ENCODE measurements around the gene IREB2. TPM values are rescaled to one million over a fixed set of nuclear protein-coding genes. Genes with fewer than 3 reads are reported as not detected.
"Not testable (repeated sequence)": the region's sequence is repeated elsewhere in the genome, so short reads cannot be mapped to it uniquely, and the experiment has no call there.

The IREB2 gene
- total and polyA plus RNA-seq, 10 donors, result 8.6 to 92.6 (median 66.8) TPM

- Histone ChIP-seq H3K36me3 (no peaks in the 10 kb centered on the region), H3K4me1 (peaks cover 0 to 23% (median 15%) of the 10 kb centered on the region in 6 donors), H3K9me3 (no peaks in the 10 kb centered on the region), H3K27ac (no peak overlapping the region), H3K4me3 (no peak overlapping the region), H3K27me3 (replicated peaks in 1 of 7) (peaks cover 0 to 31% (median 0%) of the 10 kb centered on the region in 7 donors)
- WGBS, 5 donors, result 57 to 78% (median 74%) methylated on average over 6 of the region's 6 CpGs
- TF ChIP-seq CTCF (IDR thresholded peaks at IDR 0.05 in 8 of 11, conservative IDR thresholded peaks at IDR 0.05 in 3 of 11) (no peak), POLR2AphosphoS5 (IDR thresholded peaks at IDR 0.05) (no peak), POLR2A (IDR thresholded peaks at IDR 0.05) (no peak)
- DNase-seq, result no peak
- intact Hi-C loops (cut with DNase I; ENCODE audit: low total_unique reads), result no loop called here
These were observed 71.8 kb downstream of the IREB2 start for GRCh38 chr15:78509726-78510312.

- H3K36me3 ChIP-seq; H3K27ac ChIP-seq; H3K27me3 ChIP-seq (replicated peaks in 1 of 7); H3K4me1 ChIP-seq; DNase-seq; H3K4me3 ChIP-seq; intact Hi-C loops (cut with DNase I; ENCODE audit: low total_unique reads); H3K9me3 ChIP-seq: not testable (repeated sequence)
- WGBS, 5 donors, result 81 to 96% (median 89%) methylated on average over 2 to 3 of the region's 3 CpGs
These were observed 82.0 kb downstream of the IREB2 start for GRCh38 chr15:78520035-78520434.

- DNase-seq, result no peak
- 83 to 93% (median 89%) methylated on average over 5 of the region's 5 CpGs for WGBS, 5 donors
- intact Hi-C loops (cut with DNase I; ENCODE audit: low total_unique reads), result no loop called here
These were observed 86.2 kb downstream of the IREB2 start for GRCh38 chr15:78524230-78524629.

GRCh38 chr15:78527325-78527724, 89.3 kb downstream of the IREB2 start:
- intact Hi-C loops (cut with DNase I; ENCODE audit: low total_unique reads), result no loop called here

More at GRCh38 chr15:78524230-78524629, 86.2 kb downstream of the IREB2 start:
- no peaks in the 10 kb centered on the region for H3K27me3 ChIP-seq (replicated peaks in 1 of 7)
- H3K9me3 ChIP-seq, result peaks cover 0 to 8% (median 0%) of the 10 kb centered on the region in 8 donors
- no peaks in the 10 kb centered on the region for H3K36me3 ChIP-seq
- TF ChIP-seq POLR2A (IDR thresholded peaks at IDR 0.05), result no peak
- no peak for TF ChIP-seq CTCF (IDR thresholded peaks at IDR 0.05 in 8 of 11, conservative IDR thresholded peaks at IDR 0.05 in 3 of 11)
- no peak for TF ChIP-seq POLR2AphosphoS5 (IDR thresholded peaks at IDR 0.05)
- no peak overlapping the region for H3K4me3 ChIP-seq
- no peaks in the 10 kb centered on the region for H3K4me1 ChIP-seq
- no peak overlapping the region for H3K27ac ChIP-seq

More at GRCh38 chr15:78527325-78527724, 89.3 kb downstream of the IREB2 start:
- no peaks in the 10 kb centered on the region for H3K27me3 ChIP-seq (replicated peaks in 1 of 7)
- no peak overlapping the region for H3K4me3 ChIP-seq
- WGBS, 5 donors, result 84 to 94% (median 88%) methylated on average over 5 of the region's 5 CpGs
- no peaks in the 10 kb centered on the region for H3K4me1 ChIP-seq
- no peak for DNase-seq
- no peak for TF ChIP-seq CTCF (IDR thresholded peaks at IDR 0.05 in 8 of 11, conservative IDR thresholded peaks at IDR 0.05 in 3 of 11)
- no peak for TF ChIP-seq POLR2A (IDR thresholded peaks at IDR 0.05)
- no peak for TF ChIP-seq POLR2AphosphoS5 (IDR thresholded peaks at IDR 0.05)
- H3K36me3 ChIP-seq, result no peaks in the 10 kb centered on the region
- H3K9me3 ChIP-seq, result peaks cover 0 to 8% (median 0%) of the 10 kb centered on the region in 8 donors
- no peak overlapping the region for H3K27ac ChIP-seq

Data from spleen (tissue), 11 donors.